Measurements from ENCODE around the gene SESTD1.
A peak's percentile ranks its signal among the peaks of the same experiment; 100 is the strongest.

The SESTD1 gene

GRCh38 chr2:179273461-179273962 lies 8.9 kb upstream of the SESTD1 start:
- Histone ChIP-seq H2AFZ (ENCODE audit: low read length) (peak overlapping the region; percentile 30; the same call in 1 of the 2 replicates), H3K9ac (ENCODE audit: low read depth, low read length, poor library complexity, severe bottlenecking) (no peak overlapping the region), H3K9me2 (replicated peaks; ENCODE audit: low read depth, low read length) (no peaks in the 10 kb centered on the region), H3K4me3 (ENCODE audit: low read length, poor library complexity, severe bottlenecking) (no peak overlapping the region), H3K4me2 (ENCODE audit: low read depth, low read length, poor library complexity, severe bottlenecking) (peak overlapping the region; percentile 98), H4K20me1 (ENCODE audit: insufficient read depth, low read length, poor library complexity, severe bottlenecking) (no peaks in the 10 kb centered on the region), H3K4me1 (ENCODE audit: insufficient read depth, low read length, poor library complexity, severe bottlenecking) (peaks cover 53% of the 10 kb centered on the region), H3K27me3 (ENCODE audit: insufficient read depth, low read length, poor library complexity, severe bottlenecking) (no peaks in the 10 kb centered on the region), H3F3A (ENCODE audit: low read depth) (no peaks in the 10 kb centered on the region), H3K79me2 (ENCODE audit: insufficient read depth, low read length) (no peaks in the 10 kb centered on the region), H3K36me3 (ENCODE audit: insufficient read depth, low read length) (no peaks in the 10 kb centered on the region), H3K9me3 (ENCODE audit: insufficient read depth, low read depth, low read length) (no peaks in the 10 kb centered on the region)
- no peak for TF ChIP-seq CTCF (conservative IDR thresholded peaks at IDR 0.05; ENCODE audit: low read length)
- no peak for TF ChIP-seq EZH2phosphoT487 (IDR thresholded peaks at IDR 0.05; ENCODE audit: borderline replicate concordance)

- TF ChIP-seq CTCF (conservative IDR thresholded peaks at IDR 0.05; ENCODE audit: low read length) (no peak), EZH2phosphoT487 (IDR thresholded peaks at IDR 0.05; ENCODE audit: borderline replicate concordance) (no peak)
- no peak overlapping the region for H3K4me2 ChIP-seq (ENCODE audit: low read depth, low read length, poor library complexity, severe bottlenecking)
Observed at GRCh38 chr2:179272406-179273192, 8.0 kb upstream of the SESTD1 start.

GRCh38 chr2:179270689-179271088 lies 6.1 kb upstream of the SESTD1 start:
- Histone ChIP-seq H3K4me2 (ENCODE audit: low read depth, low read length, poor library complexity, severe bottlenecking) (no peak overlapping the region), H3K4me3 (ENCODE audit: low read length, poor library complexity, severe bottlenecking) (no peak overlapping the region), H3K9me3 (ENCODE audit: insufficient read depth, low read depth, low read length) (no peaks in the 10 kb centered on the region), H3K27me3 (ENCODE audit: insufficient read depth, low read length, poor library complexity, severe bottlenecking) (no peaks in the 10 kb centered on the region), H3K4me1 (ENCODE audit: insufficient read depth, low read length, poor library complexity, severe bottlenecking) (peaks cover 39% of the 10 kb centered on the region), H2AFZ (ENCODE audit: low read length) (no peak overlapping the region), H3K9me2 (replicated peaks; ENCODE audit: low read depth, low read length) (no peaks in the 10 kb centered on the region), H3F3A (ENCODE audit: low read depth) (0 out of 2 replicates have a peak, but pooled peaks cover 5% of the 10 kb centered on the region), H3K36me3 (ENCODE audit: insufficient read depth, low read length) (no peaks in the 10 kb centered on the region), H4K20me1 (ENCODE audit: insufficient read depth, low read length, poor library complexity, severe bottlenecking) (no peaks in the 10 kb centered on the region), H3K9ac (ENCODE audit: low read depth, low read length, poor library complexity, severe bottlenecking) (no peak overlapping the region), H3K79me2 (ENCODE audit: insufficient read depth, low read length) (no peaks in the 10 kb centered on the region)
- TF ChIP-seq CTCF (conservative IDR thresholded peaks at IDR 0.05; ENCODE audit: low read length) (no peak), EZH2phosphoT487 (IDR thresholded peaks at IDR 0.05; ENCODE audit: borderline replicate concordance) (no peak)

More at GRCh38 chr2:179272406-179273192, 8.0 kb upstream of the SESTD1 start:
- Histone ChIP-seq H3K9me2 (replicated peaks; ENCODE audit: low read depth, low read length) (no peaks in the 10 kb centered on the region), H3F3A (ENCODE audit: low read depth) (no peaks in the 10 kb centered on the region), H4K20me1 (ENCODE audit: insufficient read depth, low read length, poor library complexity, severe bottlenecking) (no peaks in the 10 kb centered on the region), H3K36me3 (ENCODE audit: insufficient read depth, low read length) (no peaks in the 10 kb centered on the region), H2AFZ (ENCODE audit: low read length) (peak overlapping the region; percentile 5; the same call in 1 of the 2 replicates), H3K9me3 (ENCODE audit: insufficient read depth, low read depth, low read length) (no peaks in the 10 kb centered on the region), H3K4me1 (ENCODE audit: insufficient read depth, low read length, poor library complexity, severe bottlenecking) (peaks cover 58% of the 10 kb centered on the region), H3K9ac (ENCODE audit: low read depth, low read length, poor library complexity, severe bottlenecking) (no peak overlapping the region), H3K27me3 (ENCODE audit: insufficient read depth, low read length, poor library complexity, severe bottlenecking) (no peaks in the 10 kb centered on the region), H3K4me3 (ENCODE audit: low read length, poor library complexity, severe bottlenecking) (no peak overlapping the region), H3K79me2 (ENCODE audit: insufficient read depth, low read length) (no peaks in the 10 kb centered on the region)

Measured in Loucy (cell line).